Measurements from ENCODE around the gene TEKTIP1.

Gene TEKTIP1

GRCh38 chr19:3538965-3539755 is at the start of gene TEKTIP1:
TEKTIP1 (plus strand) TSS chr19:3539174; CDS start chr19:3539178, 4 bp downstream.
- no peak for DNase-seq (ENCODE audit: low read depth)

- no peak for DNase-seq (ENCODE audit: low read depth)
Observed at GRCh38 chr19:3491396-3492119, 47.4 kb upstream of the TEKTIP1 start.

GRCh38 chr19:3492131-3492839 is 46.7 kb upstream of the TEKTIP1 start:
- DNase-seq (ENCODE audit: low read depth): no peak

GRCh38 chr19:3492919-3493318 is 46.1 kb upstream of the TEKTIP1 start:
- DNase-seq (ENCODE audit: low read depth): no peak

GRCh38 chr19:3493651-3494050 is 45.3 kb upstream of the TEKTIP1 start:
- no peak for DNase-seq (ENCODE audit: low read depth)

- no peak for DNase-seq (ENCODE audit: low read depth)
Observed at GRCh38 chr19:3494051-3494450, 44.9 kb upstream of the TEKTIP1 start.

- DNase-seq (ENCODE audit: low read depth): peak; percentile 20
Observed at GRCh38 chr19:3494559-3494958, 44.4 kb upstream of the TEKTIP1 start.

GRCh38 chr19:3496392-3497273 is 42.3 kb upstream of the TEKTIP1 start:
- no peak for DNase-seq (ENCODE audit: low read depth)

GRCh38 chr19:3497757-3498520 is 41.0 kb upstream of the TEKTIP1 start:
- no peak for DNase-seq (ENCODE audit: low read depth)

- DNase-seq (ENCODE audit: low read depth): no peak
Observed at GRCh38 chr19:3499738-3500428, 39.1 kb upstream of the TEKTIP1 start.

- DNase-seq (ENCODE audit: low read depth): peak; percentile 87
Observed at GRCh38 chr19:3500429-3501101, 38.4 kb upstream of the TEKTIP1 start, which contains the start of gene DOHH. DOHH (minus strand) TSS chr19:3500674; CDS start chr19:3496814, 3,860 bp downstream.

GRCh38 chr19:3501780-3502179 is 37.2 kb upstream of the TEKTIP1 start:
- no peak for DNase-seq (ENCODE audit: low read depth)

GRCh38 chr19:3503036-3503572 is 35.9 kb upstream of the TEKTIP1 start:
- DNase-seq (ENCODE audit: low read depth): no peak

- DNase-seq (ENCODE audit: low read depth): no peak
Observed at GRCh38 chr19:3504735-3505134, 34.2 kb upstream of the TEKTIP1 start.

GRCh38 chr19:3505598-3506383 is 33.2 kb upstream of the TEKTIP1 start, which contains the start of gene FZR1:
FZR1 (plus strand) TSS chr19:3506311; CDS start chr19:3522990, 16,679 bp downstream.
- DNase-seq (ENCODE audit: low read depth): peak; percentile 100

GRCh38 chr19:3506384-3507340 is 32.3 kb upstream of the TEKTIP1 start:
- peak; percentile 25 for DNase-seq (ENCODE audit: low read depth)
